HepG2 (cell line): ENCODE measurements around the gene GUCY1B1. TPM values are rescaled to one million over a fixed set of nuclear protein-coding genes. Genes with fewer than 3 reads are reported as not detected.

Experiments
- ATAC-seq: fragments of 200-7000 bp; cut with Tn5 transposase; 3 replicates; pipeline ENCODE4 v1.9.1; 2020; ENCODE audit warnings: mild to moderate bottlenecking, moderate library complexity
- BruUV-seq: library from RNA; stranded (reverse); fragments of 400-500 nt; replicated peaks from 2 replicates; lab custom pipeline; 2021; lab: Mats Ljungman, UMichigan
- CTCF ChIA-PET: fragments of 300-600 bp; formaldehyde crosslinking; extraction: SDS; loops from one replicate; lab custom pipeline; 2021; ENCODE audit warnings: low total read pairs, inconsistent platforms, low intra/inter-chr PET ratio; lab: Yijun Ruan, JAX
- POLR2A ChIA-PET: fragments of 350-600 bp; sonication (Branson Sonifier 250); formaldehyde crosslinking; loops from one replicate; lab custom pipeline; 2020; ENCODE audit warnings: antibody characterized with exemption, inconsistent platforms; lab: Yijun Ruan, JAX
- DNase-seq: peaks from one replicate; pipeline ENCODE4 v3.0.0-alpha.2; 2015; ENCODE audit warnings: low spot score
- FAIRE-seq: peaks from 3 replicates; lab custom pipeline; 2011; peaks lifted over from hg19 to GRCh38; lab: Jason Lieb, UNC
- H2AFZ ChIP-seq: one replicate; pipeline ENCODE4 v1.6.1; 2011; ENCODE audit warnings: low read length, inconsistent platforms
- H3K27ac ChIP-seq: fragments of 300-600 bp; 3 replicates; pipeline ENCODE4 v1.8.0; 2011; ENCODE audit warnings: mixed run types, mild to moderate bottlenecking, mixed read lengths, low read length, inconsistent platforms; ENCODE audit not compliant: insufficient read depth; ENCODE audit errors: extremely low read length
- H3K27me3 ChIP-seq, 2 experiments: fragments of 200-600 bp in 1 of 2; 2 replicates in 1 of 2; 3 replicates in 1 of 2; pipeline versions ENCODE4 v1.6.0 to v1.8.0; 2011; ENCODE audit warnings: low read length in 2 of 2, mild to moderate bottlenecking in 2 of 2, moderate library complexity in 2 of 2, inconsistent platforms in 1 of 2; ENCODE audit not compliant: insufficient read depth in 2 of 2, control insufficient read depth in 1 of 2
- H3K36me3 ChIP-seq, 2 experiments: fragments of 200-600 bp in 1 of 2; replicated peaks in 1 of 2; 2 replicates in 1 of 2; 3 replicates in 1 of 2; pipeline versions ENCODE4 v1.5.1 to v1.8.0; 2011; ENCODE audit warnings: low read length in 2 of 2, inconsistent platforms in 1 of 2; ENCODE audit not compliant: insufficient read depth in 2 of 2, control insufficient read depth in 1 of 2
- H3K4me1 ChIP-seq: 2 replicates; pipeline ENCODE4 v1.5.1; 2012; ENCODE audit warnings: low read length, inconsistent platforms; ENCODE audit not compliant: insufficient read depth
- H3K4me2 ChIP-seq: 2 replicates; pipeline ENCODE4 v1.6.0; 2011; ENCODE audit warnings: low read depth, low read length, inconsistent platforms
- H3K4me3 ChIP-seq, 3 experiments: fragments of 200-600 bp in 1 of 3; sonication (generic), shearing (Covaris generic) in 1 of 3; replicated peaks in 1 of 3; 2 replicates each; pipeline ENCODE4 v1.5.1; 2011 to 2016; ENCODE audit warnings: low read length in 3 of 3, inconsistent platforms in 2 of 3, low read depth in 2 of 3, mild to moderate bottlenecking in 2 of 3, control low read depth in 1 of 3, mixed read lengths in 1 of 3; ENCODE audit not compliant: insufficient read depth in 1 of 3
- H3K79me2 ChIP-seq: one replicate; pipeline ENCODE4 v1.6.1; 2011; ENCODE audit warnings: low read length, inconsistent platforms; ENCODE audit not compliant: insufficient read depth
- H3K9ac ChIP-seq: 2 replicates; pipeline ENCODE4 v1.6.0; 2011; ENCODE audit warnings: mild to moderate bottlenecking, low read depth, low read length, inconsistent platforms; ENCODE audit not compliant: insufficient read depth
- H3K9me3 ChIP-seq: 2 replicates; pipeline ENCODE4 v1.5.1; 2012; ENCODE audit warnings: mild to moderate bottlenecking, low read length
- H4K20me1 ChIP-seq: 2 replicates; pipeline ENCODE4 v1.6.0; 2011; ENCODE audit warnings: inconsistent platforms, mild to moderate bottlenecking, low read length, moderate library complexity; ENCODE audit not compliant: insufficient read depth
- ATF1 ChIP-seq: IDR thresholded peaks from 2 replicates; pipeline ENCODE4 v1.6.1; 2016; ENCODE audit warnings: mild to moderate bottlenecking, control low read depth
- CBX5 ChIP-seq: sonication (generic); formaldehyde crosslinking; IDR thresholded peaks from 2 replicates; pipeline ENCODE4 v1.4.0; 2020; ENCODE audit warnings: missing genetic modification reagents, borderline replicate concordance
- FOXO4 ChIP-seq: sonication (generic); formaldehyde crosslinking; conservative IDR thresholded peaks from 2 replicates; pipeline ENCODE4 v1.8.1; 2023; ENCODE audit warnings: missing genetic modification reagents
- HNRNPUL1 ChIP-seq: fragments of 200-400 bp; formaldehyde crosslinking; IDR thresholded peaks from 2 replicates; pipeline ENCODE4 v1.6.1; 2017; ENCODE audit warnings: low read depth, mild to moderate bottlenecking, low read length, moderate library complexity
- NBN ChIP-seq: fragments of 450-650 bp; conservative IDR thresholded peaks from 2 replicates; pipeline ENCODE4 v1.6.1; 2017
- NR1H2 ChIP-seq: sonication (generic); formaldehyde crosslinking; IDR thresholded peaks from 2 replicates; pipeline ENCODE4 v1.8.1; 2022; ENCODE audit warnings: low read depth, missing genetic modification reagents, borderline replicate concordance
- POLR2AphosphoS2 ChIP-seq: IDR thresholded peaks from 2 replicates; pipeline ENCODE4 v1.6.1; 2011; ENCODE audit warnings: low read depth, low read length, improper control_type of control experiment
- RNF2 ChIP-seq: fragments of 450-650 bp; conservative IDR thresholded peaks from 2 replicates; pipeline ENCODE4 v1.6.1; 2016; ENCODE audit warnings: low read depth
- RORA ChIP-seq: sonication (generic); formaldehyde crosslinking; IDR thresholded peaks from 2 replicates; pipeline ENCODE4 v1.5.0; 2020; ENCODE audit warnings: mild to moderate bottlenecking, missing genetic modification reagents, moderate library complexity
- STAG1 ChIP-seq: sonication (generic); formaldehyde crosslinking; IDR thresholded peaks from 2 replicates; pipeline ENCODE4 v1.4.0; 2020; ENCODE audit warnings: missing genetic modification reagents
- WGBS: methylation state at CpG from one replicate; pipeline ENCODE4 v1.1.6; 2017; ENCODE audit warnings: low lambda C conversion rate; 5-methylcytosine and 5-hydroxymethylcytosine counted together
- in situ Hi-C: cut with HindIII; loops from 2 replicates; pipeline ENCODE4 v1.10.0; 2017; ENCODE audit warnings: low pct_unique_long_range_greater_than_20kb; ENCODE audit not compliant: extremely low pct_ligation_motif_present
- intact Hi-C: fragments of 100-400 bp; cut with micrococcal nuclease; formaldehyde crosslinking; loops from one replicate; pipeline ENCODE4 v1.10.0; 2022; ENCODE audit not compliant: unreplicated experiment
- polyA plus RNA-seq, 8 experiments: library from polyadenylated mRNA; depleted of rRNA in 3 of 8; stranded (reverse) in 7 of 8; unstranded in 1 of 8; fragments of >200 nt; fragmentation: Illumina TruSeq in 4 of 8; extraction: Trizol in 4 of 8; gene quantifications; 2 replicates each; pipeline versions ENCODE4 v1.2.1 to v1.2.3, GENCODE V29; 2011 to 2016; ENCODE audit warnings: low read depth in 4 of 8, missing spikeins in 1 of 8, mixed read lengths in 1 of 8; ENCODE audit not compliant: insufficient read depth in 1 of 8
- total RNA-seq, 5 experiments: library from RNA; depleted of rRNA; stranded (reverse); fragments of >200 nt; fragmentation: Illumina TruSeq; extraction: Trizol; gene quantifications; 2 replicates each; pipeline ENCODE4 v1.2.3, GENCODE V29; 2016; ENCODE audit warnings: low read depth in 1 of 5
- TF ChIP-seq, protein P1 (sequence below): sonication (generic); formaldehyde crosslinking; IDR thresholded peaks from 2 replicates; pipeline ENCODE4 v1.4.0; 2020; ENCODE audit warnings: missing genetic modification reagents
- TF ChIP-seq, protein P2 (sequence below): sonication (generic); formaldehyde crosslinking; IDR thresholded peaks from 2 replicates; pipeline ENCODE4 v1.5.0; 2020; ENCODE audit warnings: mild to moderate bottlenecking, missing genetic modification reagents, borderline replicate concordance

GUCY1B1 gene
- total and polyA plus RNA-seq, 2 of the 13 experiments (the other 11 are each of a cell fraction or from before 2014, with no cell fraction given), result not detected

- no peaks in the 10 kb centered on the region for H3K9me3 ChIP-seq
- TF ChIP-seq NBN (no peak), HNRNPUL1 (no peak), RORA (CRISPR knock-in tag) (no peak), POLR2AphosphoS2 (no peak), RNF2 (no peak)
- TF ChIP-seq, all 625 proteins: peak for 0
- intact Hi-C loops (no loop called here), in situ Hi-C loops (no loop called here)
- DNase-seq (no peak), ATAC-seq (no peak), FAIRE-seq (no peak)
- no peak overlapping the region for H3K9ac ChIP-seq
- H4K20me1 ChIP-seq, result no peaks in the 10 kb centered on the region
- POLR2A ChIA-PET, result no interaction called here
- H3K27me3 ChIP-seq, result no peaks in the 10 kb centered on the region; a peak in 1 of 5 replicates
- BruUV-seq, result no TSS peak
- no peaks in the 10 kb centered on the region for H3K36me3 ChIP-seq
- no peak overlapping the region for H3K4me3 ChIP-seq
- H3K27ac ChIP-seq, result no peak overlapping the region
- no peak overlapping the region for H3K4me2 ChIP-seq
- WGBS, result 3% methylated on average over 1 of the region's 1 CpG
- no peak overlapping the region for H2AFZ ChIP-seq
- CTCF ChIA-PET, result no interaction called here
- H3K79me2 ChIP-seq, result no peaks in the 10 kb centered on the region
- H3K4me1 ChIP-seq, result no peaks in the 10 kb centered on the region
These were observed 48.2 kb downstream of the GUCY1B1 start for GRCh38 chr4:155807021-155807420.

DNA sequence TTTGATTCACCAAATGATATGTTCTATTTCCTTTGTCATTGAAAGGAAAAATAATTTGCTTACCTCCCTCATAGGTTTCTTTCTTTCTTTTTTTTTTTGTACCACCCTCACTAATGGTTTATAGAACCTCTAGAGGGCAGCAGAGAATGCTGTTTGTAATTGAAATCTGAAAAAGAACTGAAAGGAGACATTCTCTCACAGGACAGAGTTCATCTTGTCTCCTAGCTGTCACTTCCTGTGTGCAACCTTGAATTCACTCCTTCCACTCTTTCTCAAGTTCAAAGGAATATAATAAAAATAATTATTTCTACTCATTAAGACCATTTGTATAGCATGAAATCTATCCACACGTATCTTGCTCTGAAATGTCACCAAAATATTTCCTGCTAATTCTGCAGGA, 51.0 kb downstream of the GUCY1B1 start:
- 2% methylated on average over 1 of the region's 1 CpG for WGBS
- ATAC-seq (peak; percentile 70), FAIRE-seq (no peak), DNase-seq (peak; percentile 64)
- H3K27ac ChIP-seq, result no peak overlapping the region
- no peak overlapping the region for H3K4me3 ChIP-seq
- H4K20me1 ChIP-seq, result no peaks in the 10 kb centered on the region
- H2AFZ ChIP-seq, result no peak overlapping the region
- no peak overlapping the region for H3K9ac ChIP-seq
- ChIA-PET POLR2A (no interaction called here), CTCF (no interaction called here)
- BruUV-seq, result no TSS peak
- no peaks in the 10 kb centered on the region for H3K79me2 ChIP-seq
- no peaks in the 10 kb centered on the region; a peak in 1 of 5 replicates for H3K27me3 ChIP-seq
- intact Hi-C loops, result loop anchor here (1.0 kb wide), 1 partner anchor 143 kb away; the partner anchor contains the start of gene CTSO
- H3K9me3 ChIP-seq, result no peaks in the 10 kb centered on the region
- in situ Hi-C loops, result no loop called here
- H3K4me2 ChIP-seq, result no peak overlapping the region
- no peaks in the 10 kb centered on the region for H3K4me1 ChIP-seq
- no peaks in the 10 kb centered on the region for H3K36me3 ChIP-seq
- no peak for TF ChIP-seq CBX5 (CRISPR knock-in tag)
- no peak for TF ChIP-seq FOXO4 (CRISPR knock-in tag)
- TF ChIP-seq NR1H2, result no peak
- peak; percentile 54; the same call in 1 of the 2 replicates for TF ChIP-seq ATF1 (CRISPR knock-in tag)
- TF ChIP-seq, protein P1, sequence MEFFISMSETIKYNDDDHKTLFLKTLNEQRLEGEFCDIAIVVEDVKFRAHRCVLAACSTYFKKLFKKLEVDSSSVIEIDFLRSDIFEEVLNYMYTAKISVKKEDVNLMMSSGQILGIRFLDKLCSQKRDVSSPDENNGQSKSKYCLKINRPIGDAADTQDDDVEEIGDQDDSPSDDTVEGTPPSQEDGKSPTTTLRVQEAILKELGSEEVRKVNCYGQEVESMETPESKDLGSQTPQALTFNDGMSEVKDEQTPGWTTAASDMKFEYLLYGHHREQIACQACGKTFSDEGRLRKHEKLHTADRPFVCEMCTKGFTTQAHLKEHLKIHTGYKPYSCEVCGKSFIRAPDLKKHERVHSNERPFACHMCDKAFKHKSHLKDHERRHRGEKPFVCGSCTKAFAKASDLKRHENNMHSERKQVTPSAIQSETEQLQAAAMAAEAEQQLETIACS (CRISPR knock-in tag), result no peak
- TF ChIP-seq, protein P2, sequence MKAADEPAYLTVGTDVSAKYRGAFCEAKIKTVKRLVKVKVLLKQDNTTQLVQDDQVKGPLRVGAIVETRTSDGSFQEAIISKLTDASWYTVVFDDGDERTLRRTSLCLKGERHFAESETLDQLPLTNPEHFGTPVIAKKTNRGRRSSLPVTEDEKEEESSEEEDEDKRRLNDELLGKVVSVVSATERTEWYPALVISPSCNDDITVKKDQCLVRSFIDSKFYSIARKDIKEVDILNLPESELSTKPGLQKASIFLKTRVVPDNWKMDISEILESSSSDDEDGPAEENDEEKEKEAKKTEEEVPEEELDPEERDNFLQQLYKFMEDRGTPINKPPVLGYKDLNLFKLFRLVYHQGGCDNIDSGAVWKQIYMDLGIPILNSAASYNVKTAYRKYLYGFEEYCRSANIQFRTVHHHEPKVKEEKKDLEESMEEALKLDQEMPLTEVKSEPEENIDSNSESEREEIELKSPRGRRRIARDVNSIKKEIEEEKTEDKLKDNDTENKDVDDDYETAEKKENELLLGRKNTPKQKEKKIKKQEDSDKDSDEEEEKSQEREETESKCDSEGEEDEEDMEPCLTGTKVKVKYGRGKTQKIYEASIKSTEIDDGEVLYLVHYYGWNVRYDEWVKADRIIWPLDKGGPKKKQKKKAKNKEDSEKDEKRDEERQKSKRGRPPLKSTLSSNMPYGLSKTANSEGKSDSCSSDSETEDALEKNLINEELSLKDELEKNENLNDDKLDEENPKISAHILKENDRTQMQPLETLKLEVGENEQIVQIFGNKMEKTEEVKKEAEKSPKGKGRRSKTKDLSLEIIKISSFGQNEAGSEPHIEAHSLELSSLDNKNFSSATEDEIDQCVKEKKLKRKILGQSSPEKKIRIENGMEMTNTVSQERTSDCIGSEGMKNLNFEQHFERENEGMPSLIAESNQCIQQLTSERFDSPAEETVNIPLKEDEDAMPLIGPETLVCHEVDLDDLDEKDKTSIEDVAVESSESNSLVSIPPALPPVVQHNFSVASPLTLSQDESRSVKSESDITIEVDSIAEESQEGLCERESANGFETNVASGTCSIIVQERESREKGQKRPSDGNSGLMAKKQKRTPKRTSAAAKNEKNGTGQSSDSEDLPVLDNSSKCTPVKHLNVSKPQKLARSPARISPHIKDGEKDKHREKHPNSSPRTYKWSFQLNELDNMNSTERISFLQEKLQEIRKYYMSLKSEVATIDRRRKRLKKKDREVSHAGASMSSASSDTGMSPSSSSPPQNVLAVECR (CRISPR knock-in tag), result no peak
- TF ChIP-seq STAG1, result peak; percentile 51
